HepG2 (cell line): Measurements from ENCODE around the gene PEMT. TPM values are rescaled to one million over a fixed set of nuclear protein-coding genes. Genes with fewer than 3 reads are reported as not detected.
A peak's percentile ranks its signal among the peaks of the same experiment; 100 is the strongest.

Source experiments
- BRD4 ChIP-seq: sonication (generic); formaldehyde crosslinking; IDR thresholded peaks from 2 replicates; pipeline ENCODE4 v1.4.0; 2020; ENCODE audit warnings: missing genetic modification reagents
- CHD4 ChIP-seq: fragments of 200-600 bp; sonication (generic); IDR thresholded peaks from 2 replicates; pipeline ENCODE4 v1.7.0; 2017; ENCODE audit warnings: mild to moderate bottlenecking, low read length, borderline replicate concordance
- DMAP1 ChIP-seq: IDR thresholded peaks from 2 replicates; pipeline ENCODE4 v1.6.1; 2016
- E2F2 ChIP-seq: sonication (generic); formaldehyde crosslinking; IDR thresholded peaks from 2 replicates; pipeline ENCODE4 v1.4.0; 2020; ENCODE audit warnings: missing genetic modification reagents, borderline replicate concordance
- ETS1 ChIP-seq: sonication (generic); formaldehyde crosslinking; IDR thresholded peaks from 2 replicates; pipeline ENCODE4 v1.4.0; 2020; ENCODE audit warnings: missing genetic modification reagents
- FOXP1 ChIP-seq, 2 experiments: fragments of 450-650 bp in 1 of 2; IDR thresholded peaks; 2 replicates each; pipeline ENCODE4 v1.6.1; 2017 to 2018; ENCODE audit warnings: antibody characterized with exemption in 1 of 2
- GFI1 ChIP-seq: sonication (generic); formaldehyde crosslinking; IDR thresholded peaks from 2 replicates; pipeline ENCODE4 v1.5.0; 2020; ENCODE audit warnings: missing genetic modification reagents, mild to moderate bottlenecking, borderline replicate concordance
- GPN1 ChIP-seq: sonication (generic); formaldehyde crosslinking; IDR thresholded peaks from 2 replicates; pipeline ENCODE4 v1.5.1; 2020; ENCODE audit warnings: missing genetic modification reagents, borderline replicate concordance
- HNRNPL ChIP-seq: fragments of 200-400 bp; formaldehyde crosslinking; IDR thresholded peaks from 2 replicates; pipeline ENCODE4 v1.6.1; 2017; ENCODE audit warnings: mild to moderate bottlenecking, low read depth, low read length
- HOXA5 ChIP-seq: sonication (generic); formaldehyde crosslinking; IDR thresholded peaks from 2 replicates; pipeline ENCODE4 v1.4.0; 2020; ENCODE audit warnings: missing genetic modification reagents
- KDM3A ChIP-seq: IDR thresholded peaks from 2 replicates; pipeline ENCODE4 v1.6.1; 2018; ENCODE audit warnings: low read depth, missing compliant biosample characterization
- KMT2A ChIP-seq: sonication (generic); formaldehyde crosslinking; IDR thresholded peaks from 2 replicates; pipeline ENCODE4 v1.4.0; 2020; ENCODE audit warnings: missing genetic modification reagents
- MAZ ChIP-seq, 2 experiments: sonication (generic) in 1 of 2; formaldehyde crosslinking in 1 of 2; IDR thresholded peaks; 2 replicates each; pipeline versions ENCODE4 v1.5.0 to v1.6.1; 2012 to 2020; ENCODE audit warnings: low read depth in 2 of 2, mild to moderate bottlenecking in 2 of 2, borderline replicate concordance in 1 of 2, improper control_type of control experiment in 1 of 2, low read length in 1 of 2, missing genetic modification reagents in 1 of 2, moderate library complexity in 1 of 2
- NCOA5 ChIP-seq: sonication (generic); formaldehyde crosslinking; IDR thresholded peaks from 2 replicates; pipeline ENCODE4 v1.4.0; 2020; ENCODE audit warnings: missing genetic modification reagents
- NFE2L1 ChIP-seq: sonication (generic); formaldehyde crosslinking; IDR thresholded peaks from 2 replicates; pipeline ENCODE4 v1.4.0; 2020; ENCODE audit warnings: missing genetic modification reagents, mild to moderate bottlenecking, borderline replicate concordance
- NR2C2 ChIP-seq: sonication (generic); formaldehyde crosslinking; IDR thresholded peaks from 2 replicates; pipeline ENCODE4 v1.4.0; 2020; ENCODE audit warnings: missing genetic modification reagents, mild to moderate bottlenecking, moderate library complexity, borderline replicate concordance
- PCBP1 ChIP-seq: fragments of 200-400 bp; formaldehyde crosslinking; IDR thresholded peaks from 2 replicates; pipeline ENCODE4 v1.6.1; 2017; ENCODE audit warnings: mild to moderate bottlenecking, low read depth, low read length, borderline replicate concordance
- POLR2A ChIP-seq, 2 experiments: IDR thresholded peaks; 2 replicates each; pipeline ENCODE4 v1.6.1; 2011; ENCODE audit warnings: low read depth in 2 of 2, low read length in 2 of 2, mild to moderate bottlenecking in 1 of 2, moderate library complexity in 1 of 2; ENCODE audit not compliant: insufficient read depth in 1 of 2
- SAFB2 ChIP-seq: sonication (generic); formaldehyde crosslinking; IDR thresholded peaks from 2 replicates; pipeline ENCODE4 v1.5.1; 2020; ENCODE audit warnings: missing genetic modification reagents, low read depth, mild to moderate bottlenecking, borderline replicate concordance
- SP4 ChIP-seq: sonication (generic); formaldehyde crosslinking; IDR thresholded peaks from 2 replicates; pipeline ENCODE4 v1.8.1; 2023; ENCODE audit warnings: mild to moderate bottlenecking, missing genetic modification reagents
- ZNF281 ChIP-seq: sonication (generic); formaldehyde crosslinking; IDR thresholded peaks from 2 replicates; pipeline ENCODE4 v1.4.0; 2020; ENCODE audit warnings: missing genetic modification reagents, borderline replicate concordance
- ZNF292 ChIP-seq: sonication (generic); formaldehyde crosslinking; IDR thresholded peaks from 2 replicates; pipeline ENCODE4 v1.8.1; 2022; ENCODE audit warnings: mild to moderate bottlenecking, low read depth, missing genetic modification reagents, borderline replicate concordance
- ZNF629 ChIP-seq: sonication (generic); formaldehyde crosslinking; conservative IDR thresholded peaks from 2 replicates; pipeline ENCODE4 v1.5.0; 2020; ENCODE audit warnings: missing genetic modification reagents
- ZNF724P ChIP-seq: sonication (generic); formaldehyde crosslinking; IDR thresholded peaks from 2 replicates; pipeline ENCODE4 v1.8.0; 2022; ENCODE audit warnings: missing genetic modification reagents, borderline replicate concordance
- ZNF780A ChIP-seq: sonication (generic); formaldehyde crosslinking; IDR thresholded peaks from 2 replicates; pipeline ENCODE4 v1.8.0; 2022; ENCODE audit warnings: mild to moderate bottlenecking, missing genetic modification reagents, moderate library complexity
- polyA plus RNA-seq, 8 experiments: library from polyadenylated mRNA; depleted of rRNA in 3 of 8; stranded (reverse) in 7 of 8; unstranded in 1 of 8; fragments of >200 nt; fragmentation: Illumina TruSeq in 4 of 8; extraction: Trizol in 4 of 8; gene quantifications; 2 replicates each; pipeline versions ENCODE4 v1.2.1 to v1.2.3, GENCODE V29; 2011 to 2016; ENCODE audit warnings: low read depth in 4 of 8, missing spikeins in 1 of 8, mixed read lengths in 1 of 8; ENCODE audit not compliant: insufficient read depth in 1 of 8
- total RNA-seq, 5 experiments: library from RNA; depleted of rRNA; stranded (reverse); fragments of >200 nt; fragmentation: Illumina TruSeq; extraction: Trizol; gene quantifications; 2 replicates each; pipeline ENCODE4 v1.2.3, GENCODE V29; 2016; ENCODE audit warnings: low read depth in 1 of 5

PEMT gene
- total and polyA plus RNA-seq, 2 of the 13 experiments (the other 11 are each of a cell fraction or from before 2014, with no cell fraction given) = 31.7 to 43.6 TPM

GRCh38 chr17:17496189-17497064, 95.1 kb downstream of the PEMT start, which contains the start of gene RASD1 (continued):
- TF ChIP-seq HNRNPL (no peak; the same call in 1 of the 2 replicates), ZNF629 (no peak; the same call in 1 of the 2 replicates), NCOA5 (CRISPR knock-in tag) (no peak), ZNF780A (CRISPR knock-in tag) (no peak), E2F2 (CRISPR knock-in tag) (0 out of 2 replicates have a peak, but pooled peaks have one; percentile 4), FOXP1 (IDR thresholded peaks at IDR 0.05) (no peak), FOXP1 (CRISPR knock-in tag; IDR thresholded peaks at IDR 0.05) (no peak), ETS1 (CRISPR knock-in tag) (no peak), CHD4 (no peak), GPN1 (no peak), POLR2A (IDR thresholded peaks at IDR 0.05; ENCODE audit: insufficient read depth in 1 of 2, low read depth in 2 of 2, low read length in 2 of 2) (peak; percentile 89 to 97), NFE2L1 (CRISPR knock-in tag) (no peak), HOXA5 (CRISPR knock-in tag) (no peak; the same call in 1 of the 2 replicates), NR2C2 (CRISPR knock-in tag) (no peak), BRD4 (CRISPR knock-in tag) (no peak), SP4 (CRISPR knock-in tag) (peak; percentile 94), ZNF281 (CRISPR knock-in tag) (no peak), SAFB2 (no peak; the same call in 1 of the 2 replicates), GFI1 (CRISPR knock-in tag) (0 out of 2 replicates have a peak, but pooled peaks have one; percentile 65), KDM3A (CRISPR knock-in tag) (peak; percentile 35; the same call in 1 of the 2 replicates), DMAP1 (CRISPR knock-in tag) (0 out of 2 replicates have a peak, but pooled peaks have one; percentile 33), MAZ (IDR thresholded peaks at IDR 0.05; ENCODE audit: borderline replicate concordance, low read depth, low read length) (no peak), MAZ (CRISPR knock-in tag; IDR thresholded peaks at IDR 0.05; ENCODE audit: low read depth) (no peak; the same call in none of the 2 replicates), ZNF724P (CRISPR knock-in tag) (no peak), KMT2A (no peak), PCBP1 (no peak), ZNF292 (CRISPR knock-in tag) (no peak)
